ENCODE results near the gene PLEKHA3.

DNA sequence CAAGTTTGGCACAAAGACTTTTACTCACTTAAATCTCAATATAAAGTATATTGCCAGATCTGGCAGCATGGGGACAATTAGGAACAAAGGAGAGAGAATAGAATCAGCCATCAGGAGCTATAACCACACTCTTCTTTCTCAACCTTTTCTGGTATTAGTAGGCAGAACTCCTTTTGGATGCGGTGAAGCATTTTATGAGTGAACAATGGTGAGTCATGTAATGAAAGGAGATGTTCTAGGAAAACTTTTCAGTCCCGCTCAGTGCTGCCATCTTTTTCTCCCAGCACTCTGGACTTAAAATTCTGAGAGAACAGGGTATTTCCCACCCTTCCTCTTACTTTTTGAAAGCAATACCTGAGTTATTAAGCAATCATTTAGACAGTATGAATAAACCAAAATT is 32.2 kb downstream of the PLEKHA3 start:
- TF ChIP-seq, protein P1, sequence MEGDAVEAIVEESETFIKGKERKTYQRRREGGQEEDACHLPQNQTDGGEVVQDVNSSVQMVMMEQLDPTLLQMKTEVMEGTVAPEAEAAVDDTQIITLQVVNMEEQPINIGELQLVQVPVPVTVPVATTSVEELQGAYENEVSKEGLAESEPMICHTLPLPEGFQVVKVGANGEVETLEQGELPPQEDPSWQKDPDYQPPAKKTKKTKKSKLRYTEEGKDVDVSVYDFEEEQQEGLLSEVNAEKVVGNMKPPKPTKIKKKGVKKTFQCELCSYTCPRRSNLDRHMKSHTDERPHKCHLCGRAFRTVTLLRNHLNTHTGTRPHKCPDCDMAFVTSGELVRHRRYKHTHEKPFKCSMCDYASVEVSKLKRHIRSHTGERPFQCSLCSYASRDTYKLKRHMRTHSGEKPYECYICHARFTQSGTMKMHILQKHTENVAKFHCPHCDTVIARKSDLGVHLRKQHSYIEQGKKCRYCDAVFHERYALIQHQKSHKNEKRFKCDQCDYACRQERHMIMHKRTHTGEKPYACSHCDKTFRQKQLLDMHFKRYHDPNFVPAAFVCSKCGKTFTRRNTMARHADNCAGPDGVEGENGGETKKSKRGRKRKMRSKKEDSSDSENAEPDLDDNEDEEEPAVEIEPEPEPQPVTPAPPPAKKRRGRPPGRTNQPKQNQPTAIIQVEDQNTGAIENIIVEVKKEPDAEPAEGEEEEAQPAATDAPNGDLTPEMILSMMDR (conservative IDR thresholded peaks at IDR 0.05; ENCODE audit: low read depth in 2 of 2): no peak
- TF ChIP-seq JUNB (IDR thresholded peaks at IDR 0.05; ENCODE audit: unreplicated experiment): no peak
- TF ChIP-seq CREB1 (CRISPR knock-in tag; IDR thresholded peaks at IDR 0.05; ENCODE audit: low read depth): no peak
- TF ChIP-seq EZH2phosphoT487 (IDR thresholded peaks at IDR 0.05; ENCODE audit: unreplicated experiment): no peak
- TF ChIP-seq POLR2AphosphoS5 (IDR thresholded peaks at IDR 0.05; ENCODE audit: low read depth): no peak
- TF ChIP-seq EZH2 (IDR thresholded peaks at IDR 0.05; ENCODE audit: low read depth, unreplicated experiment): no peak

All from GM23338 (cell line).